Measurements from ENCODE around the gene RC3H2. TPM values are rescaled to one million over a fixed set of nuclear protein-coding genes. Genes with fewer than 3 reads are reported as not detected.
"Not testable (repeated sequence)": the region's sequence is repeated elsewhere in the genome, so short reads cannot be mapped to it uniquely, and the experiment has no call there.

The RC3H2 gene
- total and polyA plus RNA-seq, 2 experiments from 2014 or later = 17.8 to 43.7 TPM

DNA sequence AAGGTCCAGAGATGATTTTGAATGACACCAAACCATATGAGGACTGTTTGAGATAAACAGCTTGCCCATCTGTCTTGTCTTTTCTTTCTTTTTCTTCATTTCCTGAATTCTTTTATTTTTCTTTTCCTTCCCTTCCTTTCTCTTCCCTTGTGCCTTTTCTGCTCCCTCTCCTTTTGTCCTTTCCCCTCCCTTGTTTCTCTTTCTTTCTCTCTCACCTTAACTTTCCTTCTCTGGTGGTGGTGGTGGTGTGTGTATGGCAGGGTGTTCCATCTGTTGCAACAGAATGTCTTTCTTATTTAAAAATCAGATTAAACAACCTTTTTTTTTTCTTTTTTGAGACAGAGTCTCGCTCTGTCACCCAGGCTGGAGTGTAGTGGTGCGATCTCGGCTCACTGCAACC is 73.0 kb downstream of the RC3H2 start:
- Histone ChIP-seq H3K36me3 (replicated peaks; ENCODE audit: insufficient read depth, low read depth) (no peaks in the 10 kb centered on the region), H3K9me2 (replicated peaks; ENCODE audit: insufficient read depth) (no peaks in the 10 kb centered on the region), H3K4me3 (no peak overlapping the region), H2AFZ (no peak overlapping the region), H3K79me2 (peaks cover 8% of the 10 kb centered on the region), H3K4me2 (no peak overlapping the region), H3K27ac (no peak overlapping the region), H3K27me3 (no peaks in the 10 kb centered on the region), H3K9me3 (ENCODE audit: low read depth) (no peaks in the 10 kb centered on the region), H4K20me1 (ENCODE audit: insufficient read depth, poor library complexity, severe bottlenecking) (no peaks in the 10 kb centered on the region), H3K4me1 (ENCODE audit: insufficient read depth) (peaks cover 6% of the 10 kb centered on the region)
- TF ChIP-seq EZH2 (IDR thresholded peaks at IDR 0.05; ENCODE audit: borderline replicate concordance) (no peak), EZH2phosphoT487 (IDR thresholded peaks at IDR 0.05; ENCODE audit: low read depth, severe bottlenecking, unreplicated experiment) (no peak)
- TF ChIP-seq, protein P1, sequence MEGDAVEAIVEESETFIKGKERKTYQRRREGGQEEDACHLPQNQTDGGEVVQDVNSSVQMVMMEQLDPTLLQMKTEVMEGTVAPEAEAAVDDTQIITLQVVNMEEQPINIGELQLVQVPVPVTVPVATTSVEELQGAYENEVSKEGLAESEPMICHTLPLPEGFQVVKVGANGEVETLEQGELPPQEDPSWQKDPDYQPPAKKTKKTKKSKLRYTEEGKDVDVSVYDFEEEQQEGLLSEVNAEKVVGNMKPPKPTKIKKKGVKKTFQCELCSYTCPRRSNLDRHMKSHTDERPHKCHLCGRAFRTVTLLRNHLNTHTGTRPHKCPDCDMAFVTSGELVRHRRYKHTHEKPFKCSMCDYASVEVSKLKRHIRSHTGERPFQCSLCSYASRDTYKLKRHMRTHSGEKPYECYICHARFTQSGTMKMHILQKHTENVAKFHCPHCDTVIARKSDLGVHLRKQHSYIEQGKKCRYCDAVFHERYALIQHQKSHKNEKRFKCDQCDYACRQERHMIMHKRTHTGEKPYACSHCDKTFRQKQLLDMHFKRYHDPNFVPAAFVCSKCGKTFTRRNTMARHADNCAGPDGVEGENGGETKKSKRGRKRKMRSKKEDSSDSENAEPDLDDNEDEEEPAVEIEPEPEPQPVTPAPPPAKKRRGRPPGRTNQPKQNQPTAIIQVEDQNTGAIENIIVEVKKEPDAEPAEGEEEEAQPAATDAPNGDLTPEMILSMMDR (IDR thresholded peaks at IDR 0.05; ENCODE audit: poor library complexity) = no peak
- no peak for DNase-seq (ENCODE audit: low spot score)
- WGBS (ENCODE audit: low lambda C conversion rate, missing lambda C conversion rate) = 98% methylated on average over 3 of the region's 3 CpGs

DNA sequence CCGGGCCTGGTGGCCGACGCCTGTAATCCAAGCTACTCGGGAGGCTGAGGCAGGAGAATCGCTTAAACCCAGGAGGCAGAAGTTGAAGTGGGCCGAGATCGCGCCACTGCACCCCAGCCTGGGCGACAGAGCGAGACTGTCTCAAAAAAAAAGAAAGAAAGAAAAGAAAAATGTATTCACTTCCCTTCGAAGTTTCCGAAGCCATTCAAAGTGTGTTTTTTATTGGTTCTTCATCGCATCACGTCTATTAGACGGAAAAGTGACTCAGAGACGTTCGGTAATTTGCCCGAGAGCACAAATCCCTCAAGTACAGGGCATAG is 76.2 kb downstream of the RC3H2 start:
- H3K9me3 ChIP-seq (ENCODE audit: low read depth); DNase-seq (ENCODE audit: low spot score); H3K36me3 ChIP-seq (replicated peaks; ENCODE audit: insufficient read depth, low read depth); H3K9me2 ChIP-seq (replicated peaks; ENCODE audit: insufficient read depth); H3K27me3 ChIP-seq; H4K20me1 ChIP-seq (ENCODE audit: insufficient read depth, poor library complexity, severe bottlenecking): not testable (repeated sequence)
- Histone ChIP-seq H3K79me2 (peaks cover 39% of the 10 kb centered on the region), H3K4me2 (peak overlapping the region; percentile 74), H3K4me3 (peak overlapping the region; percentile 43), H3K27ac (peak overlapping the region; percentile 91), H3K4me1 (ENCODE audit: insufficient read depth) (peaks cover 14% of the 10 kb centered on the region), H2AFZ (peak overlapping the region; percentile 96)
- 77% methylated on average over 18 of the region's 18 CpGs for WGBS (ENCODE audit: low lambda C conversion rate, missing lambda C conversion rate)

- Histone ChIP-seq H4K20me1 (ENCODE audit: insufficient read depth, poor library complexity, severe bottlenecking) (no peaks in the 10 kb centered on the region), H3K79me2 (peaks cover 39% of the 10 kb centered on the region), H3K4me1 (ENCODE audit: insufficient read depth) (peaks cover 14% of the 10 kb centered on the region), H3K4me3 (peak overlapping the region; percentile 43), H3K4me2 (peak overlapping the region; percentile 96), H3K9me2 (replicated peaks; ENCODE audit: insufficient read depth) (no peaks in the 10 kb centered on the region), H3K9me3 (ENCODE audit: low read depth) (no peaks in the 10 kb centered on the region), H2AFZ (peak overlapping the region; percentile 92), H3K27ac (peak overlapping the region; percentile 91), H3K27me3 (no peaks in the 10 kb centered on the region), H3K36me3 (replicated peaks; ENCODE audit: insufficient read depth, low read depth) (no peaks in the 10 kb centered on the region)
- peak; percentile 28 for DNase-seq (ENCODE audit: low spot score)
- TF ChIP-seq, protein P1 (IDR thresholded peaks at IDR 0.05; ENCODE audit: poor library complexity) = no peak
- TF ChIP-seq EZH2phosphoT487 (IDR thresholded peaks at IDR 0.05; ENCODE audit: low read depth, severe bottlenecking, unreplicated experiment) = no peak
- TF ChIP-seq EZH2 (IDR thresholded peaks at IDR 0.05; ENCODE audit: borderline replicate concordance) = no peak
- under 1% methylated on average over 8 of the region's 8 CpGs for WGBS (ENCODE audit: low lambda C conversion rate, missing lambda C conversion rate)
These were observed 77.4 kb downstream of the RC3H2 start for GRCh38 chr9:122827761-122828093.

DNA sequence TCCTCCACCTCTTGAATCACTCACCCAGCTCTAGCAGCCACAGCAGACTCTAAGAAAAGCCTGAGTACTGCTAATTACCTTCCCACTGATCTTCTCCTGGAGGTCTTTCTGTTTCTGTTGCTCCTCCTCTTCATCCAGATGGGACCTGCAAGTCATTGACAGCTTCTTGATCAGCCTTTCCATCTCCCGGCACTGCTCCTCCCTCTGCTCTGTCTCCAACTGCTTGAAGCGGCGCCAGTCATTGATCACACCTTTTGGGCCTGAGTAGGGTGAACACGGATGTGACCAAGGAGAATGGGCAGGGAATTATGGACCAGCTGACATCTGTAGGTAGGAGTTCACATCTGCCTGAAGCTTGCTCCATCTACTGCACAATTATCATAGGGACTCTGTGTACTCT is 82.2 kb downstream of the RC3H2 start:
- Histone ChIP-seq H3K4me3 (no peak overlapping the region), H4K20me1 (ENCODE audit: insufficient read depth, poor library complexity, severe bottlenecking) (no peaks in the 10 kb centered on the region), H2AFZ (no peak overlapping the region), H3K79me2 (peaks cover 45% of the 10 kb centered on the region), H3K9me3 (ENCODE audit: low read depth) (no peaks in the 10 kb centered on the region), H3K27me3 (no peaks in the 10 kb centered on the region), H3K4me2 (no peak overlapping the region), H3K4me1 (ENCODE audit: insufficient read depth) (peaks cover 26% of the 10 kb centered on the region), H3K9me2 (replicated peaks; ENCODE audit: insufficient read depth) (no peaks in the 10 kb centered on the region), H3K36me3 (replicated peaks; ENCODE audit: insufficient read depth, low read depth) (no peaks in the 10 kb centered on the region), H3K27ac (no peak overlapping the region)
- no peak for DNase-seq (ENCODE audit: low spot score)
- TF ChIP-seq, protein P1 (IDR thresholded peaks at IDR 0.05; ENCODE audit: poor library complexity) = no peak
- no peak for TF ChIP-seq EZH2phosphoT487 (IDR thresholded peaks at IDR 0.05; ENCODE audit: low read depth, severe bottlenecking, unreplicated experiment)
- no peak for TF ChIP-seq EZH2 (IDR thresholded peaks at IDR 0.05; ENCODE audit: borderline replicate concordance)
- 95% methylated on average over 4 of the region's 4 CpGs for WGBS (ENCODE audit: low lambda C conversion rate, missing lambda C conversion rate)

All from hepatocyte (in vitro differentiated cells).